Activated B cell treated with CpG ODN at 0.5 μM for 24 hours (primary cell): ENCODE data around the gene KRTAP17-1. TPM values are rescaled to one million over a fixed set of nuclear protein-coding genes. Genes with fewer than 3 reads are reported as not detected.

Experiments
- ATAC-seq: fragments of 200-7000 bp; cut with Tn5 transposase; one replicate; pipeline ENCODE4 v1.10.0; 2021; ENCODE audit warnings: low read depth, mild to moderate bottlenecking, moderate library complexity
- CTCF ChIA-PET: fragments of 350-600 bp; sonication (Branson Sonifier 250); formaldehyde crosslinking; loops from one replicate; lab custom pipeline; 2021; ENCODE audit warnings: antibody characterized with exemption; lab: Charles Lee
- POLR2A ChIA-PET: fragments of 350-600 bp; sonication (Branson Sonifier 250); formaldehyde crosslinking; loops from one replicate; lab custom pipeline; 2021; ENCODE audit warnings: antibody characterized with exemption; lab: Charles Lee
- DNase-seq: peaks from one replicate; pipeline ENCODE4 v3.0.0; 2022
- H3K27ac Mint-ChIP-seq: one replicate; pipeline ENCODE4 v1.8.0; 2020; ENCODE audit warnings: mixed read lengths
- H3K27me3 Mint-ChIP-seq: one replicate; pipeline ENCODE4 v1.8.0; 2021; ENCODE audit warnings: mixed read lengths
- H3K36me3 Mint-ChIP-seq: one replicate; pipeline ENCODE4 v1.8.0; 2021; ENCODE audit warnings: low read depth, mixed read lengths
- H3K4me1 Mint-ChIP-seq: one replicate; pipeline ENCODE4 v1.8.0; 2021; ENCODE audit warnings: mixed read lengths
- H3K4me3 Mint-ChIP-seq: one replicate; pipeline ENCODE4 v1.8.0; 2020; ENCODE audit warnings: mild to moderate bottlenecking, mixed read lengths
- H3K9me3 Mint-ChIP-seq: one replicate; pipeline ENCODE4 v1.8.0; 2020; ENCODE audit warnings: mixed read lengths
- CTCF ChIP-seq: fragments of 200-600 bp; IDR thresholded peaks from one replicate; pipeline ENCODE4 v1.8.0; 2022; ENCODE audit warnings: antibody characterized with exemption, mild to moderate bottlenecking
- intact Hi-C: fragments of 100-400 bp; cut with micrococcal nuclease; formaldehyde crosslinking; loops from one replicate; pipeline ENCODE4 v1.15.1; 2024
- total RNA-seq: library from RNA; stranded (reverse); gene quantifications from 2 replicates; pipeline ENCODE4 v1.2.3, GENCODE V29; 2022

Gene KRTAP17-1
- total RNA-seq, 1 donor from 2014 or later: not detected

- DNase-seq (no peak), ATAC-seq (peak; percentile 47)
- Mint-ChIP-seq H3K4me3 (no peak overlapping the region), H3K9me3 (no peaks in the 10 kb centered on the region), H3K36me3 (no peaks in the 10 kb centered on the region), H3K27me3 (no peaks in the 10 kb centered on the region), H3K27ac (no peak overlapping the region), H3K4me1 (peaks cover 6% of the 10 kb centered on the region)
- TF ChIP-seq CTCF: no peak
- POLR2A ChIA-PET: no interaction called here
- intact Hi-C loops: loop anchor here (1.0 kb wide), 2 partner anchors 420 to 526 kb away; no protein-coding TSS in a partner anchor
- CTCF ChIA-PET: no interaction called here
These were observed 13.9 kb upstream of the KRTAP17-1 start for GRCh38 chr17:41329279-41329948.

GRCh38 chr17:41328207-41328606 lies 12.7 kb upstream of the KRTAP17-1 start:
- ChIA-PET CTCF (no interaction called here), POLR2A (no interaction called here)
- no peak for ATAC-seq
- Mint-ChIP-seq H3K27ac (no peak overlapping the region), H3K4me3 (no peak overlapping the region), H3K27me3 (no peaks in the 10 kb centered on the region), H3K36me3 (no peaks in the 10 kb centered on the region), H3K4me1 (no peaks in the 10 kb centered on the region), H3K9me3 (no peaks in the 10 kb centered on the region)
- TF ChIP-seq CTCF: no peak
- intact Hi-C loops: no loop called here
- DNase-seq: no peak

GRCh38 chr17:41327411-41328120 lies 12.1 kb upstream of the KRTAP17-1 start:
- CTCF ChIA-PET: no interaction called here
- TF ChIP-seq CTCF: no peak
- H3K4me3 Mint-ChIP-seq: no peak overlapping the region
- ATAC-seq: no peak
- no peak overlapping the region for H3K27ac Mint-ChIP-seq
- H3K9me3 Mint-ChIP-seq: no peaks in the 10 kb centered on the region
- H3K27me3 Mint-ChIP-seq: no peaks in the 10 kb centered on the region
- H3K4me1 Mint-ChIP-seq: no peaks in the 10 kb centered on the region
- POLR2A ChIA-PET: no interaction called here
- no peak for DNase-seq
- H3K36me3 Mint-ChIP-seq: no peaks in the 10 kb centered on the region
- intact Hi-C loops: no loop called here

- intact Hi-C loops: no loop called here
- Mint-ChIP-seq H3K9me3 (no peaks in the 10 kb centered on the region), H3K36me3 (no peaks in the 10 kb centered on the region), H3K4me1 (no peaks in the 10 kb centered on the region), H3K27ac (no peak overlapping the region), H3K4me3 (no peak overlapping the region), H3K27me3 (no peaks in the 10 kb centered on the region)
- ChIA-PET CTCF (no interaction called here), POLR2A (no interaction called here)
- no peak for TF ChIP-seq CTCF
- DNase-seq (no peak), ATAC-seq (no peak)
These were observed 10.9 kb upstream of the KRTAP17-1 start for GRCh38 chr17:41326173-41327145.
